DMS 273 (cell line): ENCODE data around the gene BSND.

ENCODE experiments used
- DNase-seq: peaks from one replicate; lab custom pipeline; 2025; ENCODE audit not compliant: unreplicated experiment; lab: John Stamatoyannopoulos, UW

Gene BSND

GRCh38 chr1:55045430-55045829 lies 46.7 kb downstream of the BSND start:
- DNase-seq = peak; percentile 35

GRCh38 chr1:55046871-55047270 lies 48.1 kb downstream of the BSND start:
- no peak for DNase-seq

GRCh38 chr1:55047611-55048010 lies 48.9 kb downstream of the BSND start:
- DNase-seq = no peak

DNA sequence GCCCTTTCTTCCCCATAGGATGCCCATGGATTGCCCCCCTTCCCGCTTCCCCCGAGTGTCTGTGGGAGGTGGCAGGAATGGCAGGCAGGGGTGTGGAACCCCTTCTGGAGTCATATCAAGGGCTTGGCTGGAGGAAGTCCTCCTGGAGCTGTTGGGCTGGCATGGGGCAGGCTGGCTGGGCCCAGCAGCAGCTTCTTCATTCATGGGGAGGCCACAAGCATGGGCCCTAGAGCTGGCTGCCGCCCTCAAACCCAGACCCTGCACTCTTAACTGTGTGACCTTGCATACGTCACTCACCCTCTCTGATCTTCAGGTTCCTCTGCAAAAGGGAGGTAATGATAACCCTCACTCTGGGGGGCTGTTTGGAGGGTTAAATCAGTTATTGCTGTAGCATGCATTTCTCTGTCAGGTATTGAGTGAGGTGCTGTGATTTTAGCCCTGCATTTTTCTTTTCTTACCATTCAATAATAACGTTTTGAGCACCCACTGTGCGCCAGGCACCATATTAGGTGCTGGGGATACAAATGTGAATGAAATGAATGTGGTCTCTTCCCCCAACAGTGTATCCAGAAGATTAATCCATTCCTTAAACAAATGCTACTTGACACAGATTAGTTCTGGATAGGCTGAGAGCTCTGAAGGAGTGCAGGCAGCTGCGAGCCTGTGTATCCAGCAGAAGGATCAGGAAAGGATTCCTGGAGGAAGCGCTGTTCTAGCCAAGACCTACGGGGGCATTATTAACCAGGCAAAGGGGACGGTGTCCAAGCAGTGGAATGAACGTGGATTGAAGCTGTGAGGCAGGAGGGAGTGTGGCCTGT lies 49.9 kb downstream of the BSND start:
- peak; percentile 45 for DNase-seq

DNA sequence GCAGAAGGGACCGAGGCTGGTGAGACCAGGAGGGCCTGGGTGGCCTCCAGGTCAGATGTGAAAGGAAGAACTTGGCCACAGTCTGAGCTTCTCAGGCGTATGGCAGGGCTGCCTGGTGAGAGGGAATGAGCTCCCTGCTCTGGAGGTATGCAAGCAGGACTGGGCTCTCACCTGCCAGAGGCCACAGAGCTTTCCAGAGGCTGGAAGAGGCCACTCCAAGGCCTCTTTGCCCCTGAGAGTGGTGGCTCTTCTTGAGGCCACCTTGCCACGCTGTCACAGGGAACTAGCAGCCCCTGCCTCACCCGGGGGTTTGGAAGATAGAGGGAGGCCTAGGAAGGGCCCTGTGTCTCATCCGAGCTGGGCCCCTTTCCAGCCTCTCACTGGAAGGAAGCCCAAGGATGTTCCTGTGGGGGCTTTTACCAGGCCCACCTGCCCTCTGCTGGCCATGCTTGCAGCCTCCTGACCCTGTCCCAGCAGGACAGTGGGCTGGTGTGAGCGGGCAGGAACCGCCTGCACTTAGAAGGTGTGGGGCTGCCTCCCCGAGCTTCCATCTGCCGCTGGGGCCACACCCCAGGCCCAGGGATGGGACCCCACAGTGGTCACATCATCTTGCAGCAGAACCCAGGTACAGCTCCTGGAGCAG lies 50.7 kb downstream of the BSND start:
- no peak for DNase-seq

DNA sequence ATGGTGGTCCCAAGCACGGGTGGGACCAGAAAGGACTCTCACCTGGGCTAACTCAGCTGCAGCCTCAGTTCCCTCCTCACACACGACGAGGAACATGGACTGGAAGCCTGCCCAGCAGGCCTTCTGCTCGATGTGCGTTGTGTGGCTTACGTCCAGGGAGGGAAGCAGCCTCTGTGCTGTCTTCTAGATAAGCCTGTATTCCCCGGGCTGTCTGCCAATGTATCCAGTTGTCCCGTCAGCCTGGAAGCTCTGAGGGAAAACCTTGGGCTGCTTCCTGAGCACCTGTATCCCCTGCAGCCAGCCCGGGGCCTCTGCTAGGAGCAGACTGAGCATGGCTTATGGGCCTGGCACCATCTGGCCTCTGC lies 51.2 kb downstream of the BSND start:
- DNase-seq = peak; percentile 97

GRCh38 chr1:55050283-55050682 lies 51.5 kb downstream of the BSND start:
- DNase-seq = peak; percentile 91

GRCh38 chr1:55051169-55051568 lies 52.4 kb downstream of the BSND start:
- DNase-seq = no peak

GRCh38 chr1:55051621-55052020 lies 52.9 kb downstream of the BSND start:
- DNase-seq = no peak

- DNase-seq = no peak
Measured at GRCh38 chr1:55052221-55053142, 53.7 kb downstream of the BSND start.

DNA sequence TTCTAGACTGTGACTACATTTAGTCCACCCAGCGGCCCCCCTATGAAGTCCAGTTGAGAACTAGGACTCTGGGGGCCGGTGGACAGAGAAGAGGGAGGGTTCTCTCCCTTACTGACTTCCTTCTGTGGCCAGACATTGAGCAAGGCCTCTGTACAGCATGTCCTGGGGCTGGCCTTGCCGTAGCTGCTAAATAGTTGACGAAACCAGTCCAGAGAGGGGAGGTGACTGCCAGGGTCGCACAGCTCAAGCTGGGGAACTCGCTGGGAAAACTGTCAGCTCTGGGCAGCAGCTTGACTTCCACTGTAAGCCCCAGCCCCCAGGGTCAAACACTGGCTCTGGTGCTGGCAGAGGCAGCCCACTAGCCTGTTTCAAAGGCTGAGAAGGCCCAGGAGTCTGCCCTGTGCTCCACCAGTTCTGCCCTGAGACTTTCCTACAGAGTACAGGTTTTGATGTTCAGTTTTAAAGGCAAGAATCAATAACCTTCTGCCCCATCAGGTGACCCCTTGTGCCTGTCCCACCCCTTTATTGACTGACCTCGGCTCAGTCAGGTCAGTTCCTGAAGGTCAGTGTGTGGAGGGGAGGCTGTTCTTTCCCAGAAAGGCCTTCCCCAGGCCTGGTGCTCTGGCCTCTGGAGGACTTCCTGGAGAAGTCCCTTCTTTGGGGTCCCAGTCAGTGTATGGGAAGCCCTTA lies 54.7 kb downstream of the BSND start:
- DNase-seq = no peak

DNA sequence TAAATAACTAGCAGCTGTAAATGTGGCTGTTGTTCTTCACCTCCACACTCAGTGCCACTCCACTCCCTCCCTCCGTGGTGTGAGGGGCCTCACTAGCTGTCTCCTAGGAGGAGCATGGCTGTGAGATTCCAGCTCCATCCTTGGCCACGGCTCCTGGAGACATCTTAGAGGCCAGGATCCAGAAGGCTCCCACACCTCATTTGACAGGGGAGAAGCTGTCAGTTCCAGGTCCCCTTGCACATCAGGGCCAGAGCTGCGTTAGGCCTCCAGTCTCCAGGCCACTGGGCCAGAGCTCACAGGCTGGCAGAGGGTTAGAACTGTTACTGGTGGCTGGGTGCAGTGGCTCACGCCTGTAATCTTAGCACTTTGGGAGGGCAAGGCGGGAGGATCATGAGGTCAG lies 55.7 kb downstream of the BSND start:
- DNase-seq = no peak

DNA sequence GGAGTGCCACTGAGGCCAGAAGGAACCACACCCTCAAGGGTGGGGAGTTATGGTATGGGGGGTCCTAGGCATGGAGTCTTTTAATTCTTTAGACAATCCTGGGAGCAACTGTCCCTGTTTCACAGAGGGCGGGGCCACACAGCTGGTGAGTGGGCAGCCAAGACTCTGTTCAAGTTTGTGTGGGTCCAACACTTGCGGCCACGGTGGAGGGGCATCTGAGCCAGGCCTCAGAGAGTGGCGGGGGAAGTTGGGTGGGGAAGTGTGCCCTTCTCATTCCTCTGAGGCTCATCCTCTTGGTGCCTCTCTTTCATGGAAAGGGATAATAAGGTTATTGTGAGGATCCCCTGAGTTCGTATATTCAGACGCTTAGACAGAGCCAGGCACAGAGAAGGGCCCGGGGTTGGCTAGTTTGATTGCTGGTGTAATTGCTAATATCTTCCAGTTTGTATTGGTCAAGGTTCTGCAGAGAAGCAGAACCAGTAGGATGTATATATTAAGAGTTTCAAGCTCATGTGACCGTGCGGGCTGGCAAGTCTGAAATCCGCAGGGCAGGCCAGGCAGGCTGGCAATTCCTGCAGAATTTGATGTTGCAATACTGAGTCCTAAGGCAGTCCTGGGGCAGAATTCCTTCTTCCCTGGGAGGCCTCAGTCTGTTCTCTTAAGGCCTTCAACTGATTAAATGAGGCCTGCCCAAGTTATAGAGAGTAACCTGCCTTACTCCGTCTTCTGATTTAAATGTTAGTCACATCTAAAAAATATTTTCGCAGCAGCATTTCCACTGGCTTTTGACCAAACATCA lies 56.5 kb downstream of the BSND start:
- no peak for DNase-seq

DNA sequence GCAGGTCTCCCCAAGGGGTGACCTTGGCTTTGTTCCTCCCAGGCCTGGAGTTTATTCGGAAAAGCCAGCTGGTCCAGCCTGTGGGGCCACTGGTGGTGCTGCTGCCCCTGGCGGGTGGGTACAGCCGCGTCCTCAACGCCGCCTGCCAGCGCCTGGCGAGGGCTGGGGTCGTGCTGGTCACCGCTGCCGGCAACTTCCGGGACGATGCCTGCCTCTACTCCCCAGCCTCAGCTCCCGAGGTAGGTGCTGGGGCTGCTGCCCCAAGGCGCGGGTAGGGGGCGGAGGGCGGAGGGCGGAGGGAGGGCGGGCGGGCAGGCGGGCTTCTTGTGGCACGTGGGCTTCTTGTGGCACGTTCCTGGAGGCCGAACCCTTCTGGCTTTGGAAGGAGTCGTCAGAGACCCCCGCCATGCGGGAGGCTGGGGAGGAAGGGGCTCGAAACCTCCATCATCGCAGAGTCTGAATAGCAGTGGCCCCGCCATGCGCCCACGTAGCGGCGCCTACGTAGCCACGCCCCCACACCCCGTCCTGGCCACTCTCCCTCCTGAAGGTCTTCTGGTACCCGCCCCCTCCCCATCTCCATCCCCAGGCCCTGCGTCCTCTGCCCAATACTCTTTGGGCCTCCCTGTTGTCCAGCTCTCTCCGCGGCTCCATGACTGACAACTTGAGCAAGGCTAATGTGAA lies 57.4 kb downstream of the BSND start:
- DNase-seq = no peak

DNA sequence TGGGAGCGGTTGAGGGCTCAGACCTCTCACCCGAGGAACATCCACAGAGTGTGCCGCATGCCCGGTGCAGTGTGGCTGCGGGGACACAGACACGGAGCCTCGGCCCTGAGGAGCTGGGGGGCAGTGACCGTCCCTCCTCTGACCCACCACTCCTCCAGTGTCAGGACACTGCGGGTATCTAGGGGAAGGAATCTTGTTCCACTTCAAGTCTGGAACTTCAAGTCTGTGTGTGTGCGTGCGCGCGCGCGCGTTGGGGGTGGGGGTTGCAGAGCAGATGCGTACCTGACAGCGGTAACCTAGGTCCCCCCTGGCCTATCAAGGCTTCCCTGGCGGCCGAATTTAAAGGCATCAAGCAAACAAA lies 57.9 kb downstream of the BSND start:
- no peak for DNase-seq

DNA sequence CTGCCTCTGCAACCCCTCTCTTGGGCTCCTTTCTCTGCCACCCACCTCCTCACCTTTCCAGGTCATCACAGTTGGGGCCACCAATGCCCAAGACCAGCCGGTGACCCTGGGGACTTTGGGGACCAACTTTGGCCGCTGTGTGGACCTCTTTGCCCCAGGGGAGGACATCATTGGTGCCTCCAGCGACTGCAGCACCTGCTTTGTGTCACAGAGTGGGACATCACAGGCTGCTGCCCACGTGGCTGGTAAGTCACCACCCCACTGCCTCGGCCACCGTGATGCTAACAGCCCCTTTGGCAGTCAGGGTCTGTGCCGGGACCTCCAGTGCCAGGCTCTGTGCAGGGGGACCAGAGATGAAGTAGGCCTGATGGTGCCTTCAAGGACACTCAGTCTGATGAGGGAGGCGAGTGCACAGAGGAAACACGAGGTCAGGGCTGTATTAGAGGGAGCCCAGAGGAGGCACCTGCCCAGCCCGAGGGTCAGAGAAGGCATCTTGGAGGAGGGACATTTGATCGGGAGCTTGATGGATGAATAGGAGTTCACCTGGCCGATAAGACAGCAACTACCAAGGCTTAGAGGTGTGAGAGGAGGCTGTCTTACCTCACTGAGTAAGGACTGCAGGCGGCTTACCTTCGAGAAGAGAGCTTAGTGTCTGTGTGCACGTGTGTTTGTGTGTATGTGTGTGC lies 58.7 kb downstream of the BSND start:
- DNase-seq = no peak

DNA sequence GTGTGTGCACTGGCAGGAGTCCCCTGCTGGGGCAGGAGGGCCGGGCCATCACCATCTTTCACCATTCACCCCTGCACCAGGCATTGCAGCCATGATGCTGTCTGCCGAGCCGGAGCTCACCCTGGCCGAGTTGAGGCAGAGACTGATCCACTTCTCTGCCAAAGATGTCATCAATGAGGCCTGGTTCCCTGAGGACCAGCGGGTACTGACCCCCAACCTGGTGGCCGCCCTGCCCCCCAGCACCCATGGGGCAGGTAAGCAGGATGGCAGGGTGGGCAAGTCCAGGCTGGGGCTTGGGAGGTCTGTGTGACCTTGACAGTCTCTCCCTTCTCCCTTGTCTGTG lies 59.2 kb downstream of the BSND start:
- no peak for DNase-seq

GRCh38 chr1:55059302-55060132 lies 60.8 kb downstream of the BSND start:
- DNase-seq = no peak
